ENCODE data around the gene SMYD3.
"Not testable (repeated sequence)": the region's sequence is repeated elsewhere in the genome, so short reads cannot be mapped to it uniquely, and the experiment has no call there.

SMYD3 gene

GRCh38 chr1:246072456-246072955 is 434.6 kb downstream of the SMYD3 start:
- Histone ChIP-seq H3K9ac (ENCODE audit: low read length) (no peak overlapping the region), H2AFZ (ENCODE audit: low read length) (no peak overlapping the region), H3K27ac (ENCODE audit: low read length) (no peak overlapping the region), H3K9me2 (replicated peaks; ENCODE audit: insufficient read depth, low read length) (no peaks in the 10 kb centered on the region), H4K20me1 (ENCODE audit: insufficient read depth, low read length) (no peaks in the 10 kb centered on the region), H3F3A (ENCODE audit: insufficient read depth, low read length) (no peaks in the 10 kb centered on the region), H3K9me3 (replicated peaks; ENCODE audit: insufficient read depth, low read length) (no peaks in the 10 kb centered on the region), H3K4me2 (ENCODE audit: low read depth, low read length) (no peak overlapping the region), H3K79me2 (ENCODE audit: low read length) (no peaks in the 10 kb centered on the region), H3K4me3 (ENCODE audit: low read length) (no peak overlapping the region), H3K36me3 (replicated peaks; ENCODE audit: insufficient read depth, low read length) (no peaks in the 10 kb centered on the region), H3K27me3 (replicated peaks; ENCODE audit: insufficient read depth, low read length) (no peaks in the 10 kb centered on the region), H3K4me1 (ENCODE audit: low read length) (no peaks in the 10 kb centered on the region)
- TF ChIP-seq EZH2 (optimal IDR thresholded peaks at IDR 0.05; ENCODE audit: low read depth, low read length) (no peak), EZH2phosphoT487 (IDR thresholded peaks at IDR 0.05; ENCODE audit: low read length) (no peak)
- TF ChIP-seq, protein P1, sequence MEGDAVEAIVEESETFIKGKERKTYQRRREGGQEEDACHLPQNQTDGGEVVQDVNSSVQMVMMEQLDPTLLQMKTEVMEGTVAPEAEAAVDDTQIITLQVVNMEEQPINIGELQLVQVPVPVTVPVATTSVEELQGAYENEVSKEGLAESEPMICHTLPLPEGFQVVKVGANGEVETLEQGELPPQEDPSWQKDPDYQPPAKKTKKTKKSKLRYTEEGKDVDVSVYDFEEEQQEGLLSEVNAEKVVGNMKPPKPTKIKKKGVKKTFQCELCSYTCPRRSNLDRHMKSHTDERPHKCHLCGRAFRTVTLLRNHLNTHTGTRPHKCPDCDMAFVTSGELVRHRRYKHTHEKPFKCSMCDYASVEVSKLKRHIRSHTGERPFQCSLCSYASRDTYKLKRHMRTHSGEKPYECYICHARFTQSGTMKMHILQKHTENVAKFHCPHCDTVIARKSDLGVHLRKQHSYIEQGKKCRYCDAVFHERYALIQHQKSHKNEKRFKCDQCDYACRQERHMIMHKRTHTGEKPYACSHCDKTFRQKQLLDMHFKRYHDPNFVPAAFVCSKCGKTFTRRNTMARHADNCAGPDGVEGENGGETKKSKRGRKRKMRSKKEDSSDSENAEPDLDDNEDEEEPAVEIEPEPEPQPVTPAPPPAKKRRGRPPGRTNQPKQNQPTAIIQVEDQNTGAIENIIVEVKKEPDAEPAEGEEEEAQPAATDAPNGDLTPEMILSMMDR (IDR thresholded peaks at IDR 0.05; ENCODE audit: low read length) = no peak
- no peak for DNase-seq

DNA sequence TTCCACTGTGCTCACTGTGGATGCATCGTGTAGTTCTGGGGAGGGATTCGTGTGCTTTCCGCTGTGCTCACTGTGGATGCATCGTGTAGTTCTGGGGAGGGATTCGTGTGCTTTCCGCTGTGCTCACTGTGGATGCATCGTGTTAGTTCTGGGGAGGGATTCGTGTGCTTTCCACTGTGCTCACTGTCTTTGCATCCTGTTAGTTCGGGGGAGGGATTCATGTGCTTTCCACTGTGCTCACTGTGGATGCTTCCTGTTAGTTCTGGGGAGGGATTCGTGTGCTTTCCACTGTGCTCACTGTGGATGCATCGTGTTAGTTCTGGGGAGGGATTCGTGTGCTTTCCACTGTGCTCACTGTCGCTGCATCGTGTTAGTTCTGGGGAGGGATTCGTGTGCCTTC is 435.1 kb downstream of the SMYD3 start:
- H3K4me3 ChIP-seq (ENCODE audit: low read length); H3K27ac ChIP-seq (ENCODE audit: low read length); DNase-seq: not testable (repeated sequence)

DNA sequence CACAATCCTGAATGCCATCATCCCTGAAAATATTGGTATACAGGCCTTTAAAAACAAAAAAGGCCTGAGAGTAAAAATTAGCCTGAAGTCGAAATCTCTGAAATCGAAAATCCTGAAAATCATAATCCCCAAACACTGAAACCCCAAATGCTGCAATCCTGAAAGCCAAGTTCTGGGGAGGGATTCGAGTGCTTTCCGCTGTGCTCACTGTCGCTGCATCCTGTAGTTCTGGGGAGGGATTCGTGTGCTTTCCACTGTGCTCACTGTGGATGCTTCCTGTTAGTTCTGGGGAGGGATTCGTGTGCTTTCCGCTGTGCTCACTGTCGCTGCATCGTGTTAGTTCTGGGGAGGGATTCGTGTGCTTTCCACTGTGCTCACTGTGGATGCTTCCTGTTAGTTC is 435.5 kb downstream of the SMYD3 start:
- H3K9me3 ChIP-seq (replicated peaks; ENCODE audit: insufficient read depth, low read length); H3K27ac ChIP-seq (ENCODE audit: low read length); H3K79me2 ChIP-seq (ENCODE audit: low read length); H3K4me3 ChIP-seq (ENCODE audit: low read length); H3K9ac ChIP-seq (ENCODE audit: low read length); H3K9me2 ChIP-seq (replicated peaks; ENCODE audit: insufficient read depth, low read length); DNase-seq; H3F3A ChIP-seq (ENCODE audit: insufficient read depth, low read length); H4K20me1 ChIP-seq (ENCODE audit: insufficient read depth, low read length); H3K4me2 ChIP-seq (ENCODE audit: low read depth, low read length); H3K36me3 ChIP-seq (replicated peaks; ENCODE audit: insufficient read depth, low read length); H2AFZ ChIP-seq (ENCODE audit: low read length); H3K4me1 ChIP-seq (ENCODE audit: low read length); H3K27me3 ChIP-seq (replicated peaks; ENCODE audit: insufficient read depth, low read length): not testable (repeated sequence)

More for the DNA sequence above, 435.1 kb downstream of the SMYD3 start:
- H3K79me2 ChIP-seq (ENCODE audit: low read length); H3F3A ChIP-seq (ENCODE audit: insufficient read depth, low read length); H3K9me3 ChIP-seq (replicated peaks; ENCODE audit: insufficient read depth, low read length); H3K4me1 ChIP-seq (ENCODE audit: low read length); H3K27me3 ChIP-seq (replicated peaks; ENCODE audit: insufficient read depth, low read length); H2AFZ ChIP-seq (ENCODE audit: low read length); H3K4me2 ChIP-seq (ENCODE audit: low read depth, low read length); H4K20me1 ChIP-seq (ENCODE audit: insufficient read depth, low read length); H3K9ac ChIP-seq (ENCODE audit: low read length); H3K36me3 ChIP-seq (replicated peaks; ENCODE audit: insufficient read depth, low read length); H3K9me2 ChIP-seq (replicated peaks; ENCODE audit: insufficient read depth, low read length): not testable (repeated sequence)

- Histone ChIP-seq H2AFZ (ENCODE audit: low read length) (no peak overlapping the region), H3K4me1 (ENCODE audit: low read length) (no peaks in the 10 kb centered on the region), H3K9me3 (replicated peaks; ENCODE audit: insufficient read depth, low read length) (no peaks in the 10 kb centered on the region), H4K20me1 (ENCODE audit: insufficient read depth, low read length) (no peaks in the 10 kb centered on the region), H3K9ac (ENCODE audit: low read length) (no peak overlapping the region), H3K9me2 (replicated peaks; ENCODE audit: insufficient read depth, low read length) (no peaks in the 10 kb centered on the region), H3F3A (ENCODE audit: insufficient read depth, low read length) (no peaks in the 10 kb centered on the region), H3K79me2 (ENCODE audit: low read length) (no peaks in the 10 kb centered on the region), H3K27me3 (replicated peaks; ENCODE audit: insufficient read depth, low read length) (no peaks in the 10 kb centered on the region), H3K4me2 (ENCODE audit: low read depth, low read length) (no peak overlapping the region), H3K27ac (ENCODE audit: low read length) (no peak overlapping the region), H3K36me3 (replicated peaks; ENCODE audit: insufficient read depth, low read length) (no peaks in the 10 kb centered on the region), H3K4me3 (ENCODE audit: low read length) (no peak overlapping the region)
- no peak for DNase-seq
- TF ChIP-seq EZH2 (optimal IDR thresholded peaks at IDR 0.05; ENCODE audit: low read depth, low read length) (no peak), EZH2phosphoT487 (IDR thresholded peaks at IDR 0.05; ENCODE audit: low read length) (no peak)
- TF ChIP-seq, protein P1 (IDR thresholded peaks at IDR 0.05; ENCODE audit: low read length) = no peak
Measured at GRCh38 chr1:246069581-246069980, 437.5 kb downstream of the SMYD3 start.
